ENCODE measurements around the gene ANTXR2.

Gene ANTXR2

DNA sequence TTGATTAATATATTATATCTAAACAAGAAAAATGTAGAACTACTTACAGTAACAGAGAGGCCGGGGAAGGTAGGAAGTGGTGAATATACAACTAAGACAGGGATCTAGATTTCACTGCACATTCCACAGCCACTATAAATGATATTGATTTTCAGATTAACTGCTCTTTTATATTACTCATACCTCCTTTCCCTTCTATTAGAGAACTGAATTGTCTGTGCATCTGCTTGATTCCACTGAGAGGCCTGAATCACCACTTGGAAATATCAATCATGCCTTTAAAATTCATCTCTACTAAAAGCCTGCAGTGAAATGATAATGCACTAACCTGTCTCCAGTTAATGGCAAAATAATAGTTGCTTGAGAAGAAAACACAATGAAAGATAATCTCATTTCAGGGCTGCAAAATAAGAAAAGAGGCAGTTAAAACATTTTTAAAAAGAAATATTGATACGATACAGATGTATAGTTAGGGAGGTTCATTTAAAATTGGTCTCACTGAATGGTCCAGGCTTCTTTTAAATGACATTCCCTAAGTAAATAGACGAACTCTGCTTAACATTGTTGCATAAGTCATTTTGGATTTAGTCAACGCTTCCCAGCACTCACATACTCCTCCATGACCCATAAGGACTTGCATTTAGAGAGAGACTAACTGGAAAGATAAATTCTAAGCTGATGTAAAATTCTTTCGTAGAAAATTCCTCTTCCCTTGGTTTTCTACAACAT lies 3.8 kb downstream of the ANTXR2 start:
- no peak for DNase-seq (ENCODE audit: low read depth)

- DNase-seq (ENCODE audit: low read depth): no peak
Observed at GRCh38 chr4:80065601-80066000, 7.4 kb downstream of the ANTXR2 start.

DNA sequence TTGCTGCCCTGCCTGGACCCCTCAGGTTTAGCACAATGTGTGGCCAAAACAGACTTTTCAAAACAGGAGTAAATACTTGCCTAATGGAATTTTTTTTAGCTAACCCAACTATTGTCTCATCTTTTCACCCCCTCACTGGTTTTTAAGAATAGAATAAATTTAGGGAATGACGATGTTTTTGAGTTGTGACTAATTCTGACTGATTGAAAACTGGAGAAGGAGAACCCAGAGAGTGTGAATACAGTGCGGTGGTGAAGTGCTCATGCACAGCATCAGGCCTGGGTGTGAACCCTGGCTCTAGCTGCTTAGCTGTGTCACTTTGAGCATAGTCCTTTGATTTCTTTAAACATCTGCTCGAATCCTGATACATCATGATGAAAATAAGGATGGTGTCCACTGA lies 10.5 kb downstream of the ANTXR2 start:
- no peak for DNase-seq (ENCODE audit: low read depth)

GRCh38 chr4:80060804-80061203 lies 12.2 kb downstream of the ANTXR2 start:
- DNase-seq (ENCODE audit: low read depth): no peak

GRCh38 chr4:80058740-80059139 lies 14.3 kb downstream of the ANTXR2 start:
- no peak for DNase-seq (ENCODE audit: low read depth)

GRCh38 chr4:80054375-80054774 lies 18.7 kb downstream of the ANTXR2 start:
- DNase-seq (ENCODE audit: low read depth): no peak

- no peak for DNase-seq (ENCODE audit: low read depth)
Observed at GRCh38 chr4:80053140-80053910, 19.7 kb downstream of the ANTXR2 start.

DNA sequence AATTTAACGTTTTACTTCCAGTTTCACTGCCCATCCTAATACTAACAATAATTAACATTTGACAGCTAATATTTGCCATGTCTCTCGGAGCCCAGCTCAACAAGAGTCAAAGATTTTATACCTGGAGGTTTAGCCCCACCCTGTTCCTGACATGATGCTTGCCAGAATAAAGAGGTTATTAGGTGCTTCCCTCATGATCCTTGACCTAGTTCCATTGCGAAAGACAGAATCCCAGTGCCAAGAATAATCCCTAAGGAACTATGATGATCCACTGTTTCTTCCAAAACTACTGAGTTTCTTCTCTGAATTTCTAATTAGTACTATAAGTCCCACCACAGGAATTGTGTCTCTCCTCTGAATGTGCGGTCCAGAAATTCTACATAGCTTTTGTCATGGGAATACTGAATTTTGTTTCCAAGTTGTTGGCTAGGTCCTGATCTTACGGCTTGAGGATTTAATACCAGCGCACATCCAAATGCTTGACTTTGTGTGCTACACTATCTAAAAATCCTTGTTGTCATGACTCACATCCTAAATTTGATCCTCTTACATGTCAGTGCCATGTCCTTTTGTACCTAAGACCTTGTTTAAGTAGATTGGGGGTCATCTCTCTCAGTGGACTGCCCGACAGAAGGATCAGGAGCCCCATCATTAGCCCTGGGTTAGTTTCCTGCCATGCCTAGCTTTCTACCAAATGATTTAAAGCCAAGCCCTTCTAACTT lies 23.1 kb downstream of the ANTXR2 start:
- no peak for DNase-seq (ENCODE audit: low read depth)

DNA sequence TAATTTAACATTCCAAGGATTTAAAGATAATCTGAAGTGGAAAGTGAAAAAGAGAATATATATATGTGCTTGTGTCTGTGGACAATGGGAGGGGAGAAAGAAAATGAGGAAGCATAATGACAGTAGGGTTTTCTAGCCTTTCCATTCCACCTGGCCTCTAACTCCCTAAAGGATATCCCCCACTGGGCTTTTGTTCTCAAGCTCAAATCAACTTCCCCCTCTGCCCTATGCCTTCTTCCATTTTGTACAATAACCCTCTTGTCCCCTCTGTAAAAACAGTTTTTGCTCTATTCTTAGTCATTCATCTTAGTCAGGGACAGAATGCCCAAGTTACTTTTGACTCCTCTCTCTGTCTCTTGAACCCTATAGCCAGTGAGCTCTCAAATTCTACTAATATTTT lies 23.6 kb downstream of the ANTXR2 start:
- no peak for DNase-seq (ENCODE audit: low read depth)

DNA sequence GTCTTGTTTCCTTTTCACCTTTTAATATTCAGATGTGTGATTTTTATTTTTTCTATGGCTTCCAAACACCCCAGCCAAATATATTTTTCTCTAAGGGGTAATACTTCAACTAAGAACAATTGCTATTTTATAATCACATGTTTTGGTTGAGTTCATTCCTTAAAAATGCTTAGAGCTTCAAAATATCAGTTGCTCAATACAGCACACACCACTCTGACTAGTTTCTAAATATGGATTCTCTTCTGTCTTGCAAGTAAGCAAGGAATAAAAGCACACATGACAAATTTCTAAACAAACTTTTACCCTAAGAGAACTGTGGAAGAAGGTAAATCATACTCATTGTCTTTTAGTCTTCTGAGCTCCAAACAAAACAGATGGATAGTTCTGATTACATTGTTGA lies 27.2 kb downstream of the ANTXR2 start:
- no peak for DNase-seq (ENCODE audit: low read depth)

DNA sequence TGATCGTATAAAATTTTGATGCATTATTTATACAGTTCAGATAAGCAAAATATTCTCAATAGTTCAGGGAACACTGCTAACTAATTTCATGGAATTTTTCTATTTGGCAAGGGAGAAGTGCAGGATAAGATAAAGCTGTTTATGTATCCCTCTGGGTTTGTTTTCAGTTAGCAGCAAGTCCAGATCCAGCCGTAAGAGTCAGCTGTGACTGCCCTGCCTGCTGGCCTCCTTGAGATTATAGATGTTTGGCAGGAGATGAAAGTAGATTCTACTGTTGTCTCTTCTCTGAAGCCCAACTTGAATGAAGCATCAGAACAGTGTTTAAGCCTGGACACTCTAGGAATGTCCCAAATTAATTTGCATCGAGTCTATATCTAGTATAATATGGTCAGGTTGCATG lies 29.5 kb downstream of the ANTXR2 start:
- DNase-seq (ENCODE audit: low read depth): no peak

DNA sequence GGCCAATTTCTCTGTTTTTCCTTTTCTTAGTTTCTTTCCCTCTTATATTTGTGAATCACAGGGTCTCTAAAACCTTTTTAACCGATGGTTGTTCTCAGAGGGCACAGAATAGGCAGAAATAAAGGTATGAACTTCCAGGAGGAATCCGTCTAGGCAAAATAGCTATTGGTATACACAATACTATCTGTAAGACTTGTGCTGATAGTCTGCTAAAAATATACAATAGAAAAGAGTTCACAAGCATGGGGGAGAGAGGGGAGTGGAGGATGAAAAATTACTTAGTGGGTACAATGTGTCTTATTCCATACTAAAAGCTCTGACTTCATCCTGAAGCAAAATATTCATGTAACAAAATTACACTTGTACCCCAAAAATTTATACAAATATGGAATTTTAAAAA lies 30.2 kb downstream of the ANTXR2 start:
- no peak for DNase-seq (ENCODE audit: low read depth)

GRCh38 chr4:80037864-80038263 lies 35.2 kb downstream of the ANTXR2 start:
- no peak for DNase-seq (ENCODE audit: low read depth)

DNA sequence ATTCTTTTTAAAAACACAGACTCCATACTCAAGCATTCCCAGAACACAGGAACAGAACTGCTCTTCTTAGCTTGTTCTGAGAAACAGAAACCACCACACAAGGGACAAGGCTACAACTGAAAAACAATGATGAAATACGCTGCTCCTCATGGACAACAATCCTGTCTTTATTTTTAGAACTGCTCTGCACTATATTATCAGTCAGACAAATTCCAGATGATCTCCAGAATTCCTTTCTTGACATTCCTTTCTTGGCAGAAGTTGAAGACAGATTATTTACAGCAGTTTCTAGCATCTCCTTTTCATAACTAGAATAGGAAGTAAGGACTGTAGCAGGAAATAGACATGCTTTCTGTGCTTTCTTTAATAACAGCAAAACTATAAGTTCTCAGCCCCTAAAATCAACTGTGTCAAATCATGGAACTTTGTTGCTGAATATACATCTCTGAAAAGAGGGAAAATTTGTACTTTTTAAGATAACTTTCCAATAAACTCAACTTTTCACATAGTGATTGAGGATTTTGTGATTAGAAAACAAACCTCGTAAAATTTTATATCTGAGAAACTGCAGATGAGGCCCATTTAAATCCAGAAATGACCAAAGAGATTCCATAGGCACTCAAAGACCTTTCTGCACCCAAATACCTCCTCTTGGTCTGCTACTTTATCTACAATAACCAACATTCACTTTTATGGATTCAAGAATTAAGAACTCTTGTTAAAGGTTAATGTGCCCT lies 35.9 kb downstream of the ANTXR2 start:
- DNase-seq (ENCODE audit: low read depth): no peak

DNA sequence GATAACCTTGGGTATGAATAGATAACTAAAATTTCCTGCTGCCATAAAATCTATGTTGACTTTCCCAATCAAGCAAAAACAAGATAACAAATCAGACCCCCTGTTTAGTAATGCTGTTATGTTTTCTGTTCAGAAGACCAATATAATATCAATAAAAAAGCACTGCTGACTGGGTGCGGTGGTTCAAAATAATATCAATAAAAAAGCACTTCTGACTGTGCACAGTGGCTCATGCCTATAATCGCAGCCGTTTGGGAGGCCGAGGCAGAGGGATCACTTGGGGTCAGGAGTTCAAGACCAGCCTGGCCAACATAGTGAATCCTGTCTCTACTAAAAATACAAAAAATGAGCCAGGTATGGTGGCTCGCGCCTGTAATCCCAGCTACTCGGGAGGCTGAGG lies 36.7 kb downstream of the ANTXR2 start:
- no peak for DNase-seq (ENCODE audit: low read depth)

- no peak for DNase-seq (ENCODE audit: low read depth)
Observed at GRCh38 chr4:80035336-80035735, 37.7 kb downstream of the ANTXR2 start.

GRCh38 chr4:80033581-80033980 lies 39.4 kb downstream of the ANTXR2 start:
- no peak for DNase-seq (ENCODE audit: low read depth)

- no peak for DNase-seq (ENCODE audit: low read depth)
Observed at GRCh38 chr4:80029364-80029763, 43.7 kb downstream of the ANTXR2 start.

DNA sequence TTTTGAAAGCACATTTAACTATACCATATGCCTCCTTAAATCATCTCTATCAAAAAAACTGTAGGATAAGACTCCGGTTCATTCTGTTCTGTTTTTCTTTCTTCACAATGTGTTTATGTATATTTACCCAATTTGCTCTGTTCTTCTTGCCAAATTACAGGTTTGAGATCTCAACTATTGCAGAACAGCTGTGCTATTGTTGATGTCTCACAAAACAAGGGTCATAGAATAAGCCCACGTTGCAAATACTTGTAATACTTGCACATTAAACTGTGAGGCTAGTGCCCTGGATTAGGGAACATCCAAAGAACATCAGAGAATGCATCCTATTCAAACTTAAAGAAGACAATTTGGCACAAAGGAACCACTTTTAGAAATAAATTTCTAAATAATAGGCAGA lies 45.4 kb downstream of the ANTXR2 start:
- DNase-seq (ENCODE audit: low read depth): no peak

DNA sequence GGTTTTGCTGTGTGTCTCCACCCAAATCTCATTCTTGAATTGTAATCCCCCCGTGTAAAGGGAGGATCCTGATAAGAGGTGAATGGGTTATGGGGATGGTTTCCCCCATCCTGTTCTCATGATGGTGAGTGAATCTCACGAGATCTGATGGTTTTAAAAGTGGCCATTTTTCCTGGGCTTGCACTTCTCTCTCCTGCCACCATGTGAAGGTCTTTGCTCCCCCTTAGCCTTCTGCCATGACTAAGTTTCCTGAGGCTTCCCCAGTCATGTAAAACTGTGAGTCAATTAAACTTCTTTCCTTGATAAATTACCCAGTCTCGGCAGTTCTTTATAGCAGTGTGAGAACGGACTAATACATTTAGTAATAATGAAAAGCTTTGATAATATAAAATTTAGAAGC lies 46.9 kb downstream of the ANTXR2 start:
- DNase-seq (ENCODE audit: low read depth): no peak

DNA sequence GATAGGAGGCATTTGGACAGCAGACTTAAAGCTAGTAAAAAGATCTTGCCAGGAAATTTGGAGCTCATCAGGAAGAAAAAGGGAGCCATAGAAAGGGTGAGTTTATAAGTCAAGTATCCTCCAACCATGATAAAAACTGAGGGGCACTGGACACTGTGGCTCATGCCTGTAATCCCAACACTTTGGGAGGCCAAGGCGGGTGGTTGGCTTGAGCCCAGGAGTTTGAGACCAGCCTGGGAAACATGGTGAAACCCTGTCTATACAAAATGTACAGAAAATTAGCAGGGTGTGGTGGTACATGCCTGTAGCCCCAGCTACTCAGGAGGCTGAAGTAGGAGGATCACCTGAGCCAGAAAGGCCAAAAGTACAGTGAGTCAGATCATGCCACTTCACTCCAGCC lies 48.7 kb downstream of the ANTXR2 start:
- no peak for DNase-seq (ENCODE audit: low read depth)

DNA sequence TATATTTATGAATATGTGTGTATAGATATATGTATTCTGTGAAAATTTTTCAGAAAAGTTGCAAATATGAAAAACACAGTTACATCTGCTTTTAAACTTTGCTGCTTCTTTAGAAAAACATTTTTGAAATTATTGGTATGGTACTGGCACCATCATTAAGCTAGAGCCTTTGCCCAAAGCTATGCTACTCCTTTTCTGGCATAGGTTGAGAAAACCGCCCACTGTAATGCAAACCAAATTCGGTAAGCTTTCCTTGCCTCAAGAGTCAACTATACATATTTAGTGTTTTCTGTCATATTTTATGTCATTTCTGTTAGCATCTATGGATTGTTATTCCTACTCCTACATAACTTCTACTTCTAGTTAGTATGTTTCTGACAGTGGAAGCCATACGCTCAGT lies 50.7 kb downstream of the ANTXR2 start:
- DNase-seq (ENCODE audit: low read depth): no peak

All from non-pigmented ciliary epithelial cell (primary cell).